ENCODE measurements around the gene C2CD5.

C2CD5 gene

GRCh38 chr12:22544038-22544979 lies at the start of gene C2CD5:
TSS of gene C2CD5 (minus strand) at chr12:22544542. CDS start at chr12:22544150, 392 bp downstream.
- Histone ChIP-seq H3K4me1 (ENCODE audit: control insufficient read depth in 2 of 2, insufficient read depth in 2 of 2, low read length in 2 of 2) (peaks cover 4 to 7% of the 10 kb centered on the region in 2 donors), H3K27me3 (ENCODE audit: control insufficient read depth in 2 of 2, insufficient read depth in 2 of 2, low read length in 2 of 2) (no peaks in the 10 kb centered on the region), H3K4me3 (ENCODE audit: low read length in 2 of 2) (peak within 1 kb of the TSS; percentile 85 to 97), H3K36me3 (ENCODE audit: control insufficient read depth in 2 of 2, insufficient read depth in 2 of 2, low read length in 2 of 2) (no peaks in the 10 kb centered on the region), H3K9ac (ENCODE audit: low read depth in 1 of 2, low read length in 2 of 2) (peak within 1 kb of the TSS; percentile 87 to 92), H3K9me3 (ENCODE audit: control insufficient read depth in 2 of 2, low read length in 2 of 2) (peaks cover 0 to 2% of the 10 kb centered on the region in 2 donors), H3K27ac (ENCODE audit: low read depth in 2 of 2, low read length in 2 of 2) (peak within 1 kb of the TSS; percentile 94 to 97)

GRCh38 chr12:22593864-22594263 lies 49.5 kb upstream of the C2CD5 start:
- H3K9me3 ChIP-seq (ENCODE audit: control insufficient read depth in 2 of 2, low read length in 2 of 2) = no peaks in the 10 kb centered on the region
- no peak overlapping the region for H3K9ac ChIP-seq (ENCODE audit: low read depth in 1 of 2, low read length in 2 of 2)
- H3K36me3 ChIP-seq (ENCODE audit: control insufficient read depth in 2 of 2, insufficient read depth in 2 of 2, low read length in 2 of 2) = no peaks in the 10 kb centered on the region
- H3K27ac ChIP-seq (ENCODE audit: low read depth in 2 of 2, low read length in 2 of 2) = no peak overlapping the region
- H3K27me3 ChIP-seq (ENCODE audit: control insufficient read depth in 2 of 2, insufficient read depth in 2 of 2, low read length in 2 of 2) = no peaks in the 10 kb centered on the region
- H3K4me1 ChIP-seq (ENCODE audit: control insufficient read depth in 2 of 2, insufficient read depth in 2 of 2, low read length in 2 of 2) = peaks cover 0 to 7% of the 10 kb centered on the region in 2 donors
- H3K4me3 ChIP-seq (ENCODE audit: low read length in 2 of 2) = no peak overlapping the region

- no peaks in the 10 kb centered on the region for H3K27me3 ChIP-seq (ENCODE audit: control insufficient read depth in 2 of 2, insufficient read depth in 2 of 2, low read length in 2 of 2)
- no peak overlapping the region for H3K27ac ChIP-seq (ENCODE audit: low read depth in 2 of 2, low read length in 2 of 2)
- H3K9me3 ChIP-seq (ENCODE audit: control insufficient read depth in 2 of 2, low read length in 2 of 2) = no peaks in the 10 kb centered on the region
- H3K4me1 ChIP-seq (ENCODE audit: control insufficient read depth in 2 of 2, insufficient read depth in 2 of 2, low read length in 2 of 2) = no peaks in the 10 kb centered on the region
- H3K9ac ChIP-seq (ENCODE audit: low read depth in 1 of 2, low read length in 2 of 2) = no peak overlapping the region
- H3K36me3 ChIP-seq (ENCODE audit: control insufficient read depth in 2 of 2, insufficient read depth in 2 of 2, low read length in 2 of 2) = no peaks in the 10 kb centered on the region
- no peak overlapping the region for H3K4me3 ChIP-seq (ENCODE audit: low read length in 2 of 2)
Measured at GRCh38 chr12:22588817-22589216, 44.5 kb upstream of the C2CD5 start.

- H3K27me3 ChIP-seq (ENCODE audit: control insufficient read depth in 2 of 2, insufficient read depth in 2 of 2, low read length in 2 of 2) = no peaks in the 10 kb centered on the region
- no peak overlapping the region for H3K4me3 ChIP-seq (ENCODE audit: low read length in 2 of 2)
- H3K9ac ChIP-seq (ENCODE audit: low read depth in 1 of 2, low read length in 2 of 2) = no peak overlapping the region
- H3K9me3 ChIP-seq (ENCODE audit: control insufficient read depth in 2 of 2, low read length in 2 of 2) = no peaks in the 10 kb centered on the region
- H3K27ac ChIP-seq (ENCODE audit: low read depth in 2 of 2, low read length in 2 of 2) = no peak overlapping the region
- no peaks in the 10 kb centered on the region for H3K36me3 ChIP-seq (ENCODE audit: control insufficient read depth in 2 of 2, insufficient read depth in 2 of 2, low read length in 2 of 2)
- H3K4me1 ChIP-seq (ENCODE audit: control insufficient read depth in 2 of 2, insufficient read depth in 2 of 2, low read length in 2 of 2) = no peaks in the 10 kb centered on the region
Measured at GRCh38 chr12:22578328-22578727, 34.0 kb upstream of the C2CD5 start.

GRCh38 chr12:22577667-22578066 lies 33.3 kb upstream of the C2CD5 start:
- Histone ChIP-seq H3K9ac (ENCODE audit: low read depth in 1 of 2, low read length in 2 of 2) (no peak overlapping the region), H3K36me3 (ENCODE audit: control insufficient read depth in 2 of 2, insufficient read depth in 2 of 2, low read length in 2 of 2) (no peaks in the 10 kb centered on the region), H3K9me3 (ENCODE audit: control insufficient read depth in 2 of 2, low read length in 2 of 2) (no peaks in the 10 kb centered on the region), H3K27me3 (ENCODE audit: control insufficient read depth in 2 of 2, insufficient read depth in 2 of 2, low read length in 2 of 2) (no peaks in the 10 kb centered on the region), H3K4me3 (ENCODE audit: low read length in 2 of 2) (no peak overlapping the region), H3K4me1 (ENCODE audit: control insufficient read depth in 2 of 2, insufficient read depth in 2 of 2, low read length in 2 of 2) (no peaks in the 10 kb centered on the region), H3K27ac (ENCODE audit: low read depth in 2 of 2, low read length in 2 of 2) (no peak overlapping the region)

GRCh38 chr12:22576473-22576872 lies 32.1 kb upstream of the C2CD5 start:
- Histone ChIP-seq H3K9ac (ENCODE audit: low read depth in 1 of 2, low read length in 2 of 2) (no peak overlapping the region), H3K4me1 (ENCODE audit: control insufficient read depth in 2 of 2, insufficient read depth in 2 of 2, low read length in 2 of 2) (no peaks in the 10 kb centered on the region), H3K9me3 (ENCODE audit: control insufficient read depth in 2 of 2, low read length in 2 of 2) (no peaks in the 10 kb centered on the region), H3K27ac (ENCODE audit: low read depth in 2 of 2, low read length in 2 of 2) (no peak overlapping the region), H3K4me3 (ENCODE audit: low read length in 2 of 2) (no peak overlapping the region), H3K36me3 (ENCODE audit: control insufficient read depth in 2 of 2, insufficient read depth in 2 of 2, low read length in 2 of 2) (no peaks in the 10 kb centered on the region), H3K27me3 (ENCODE audit: control insufficient read depth in 2 of 2, insufficient read depth in 2 of 2, low read length in 2 of 2) (no peaks in the 10 kb centered on the region)

- H3K27me3 ChIP-seq (ENCODE audit: control insufficient read depth in 2 of 2, insufficient read depth in 2 of 2, low read length in 2 of 2) = no peaks in the 10 kb centered on the region
- H3K9ac ChIP-seq (ENCODE audit: low read depth in 1 of 2, low read length in 2 of 2) = no peak overlapping the region
- no peaks in the 10 kb centered on the region for H3K36me3 ChIP-seq (ENCODE audit: control insufficient read depth in 2 of 2, insufficient read depth in 2 of 2, low read length in 2 of 2)
- H3K4me1 ChIP-seq (ENCODE audit: control insufficient read depth in 2 of 2, insufficient read depth in 2 of 2, low read length in 2 of 2) = no peaks in the 10 kb centered on the region
- no peak overlapping the region for H3K4me3 ChIP-seq (ENCODE audit: low read length in 2 of 2)
- H3K9me3 ChIP-seq (ENCODE audit: control insufficient read depth in 2 of 2, low read length in 2 of 2) = no peaks in the 10 kb centered on the region
- no peak overlapping the region for H3K27ac ChIP-seq (ENCODE audit: low read depth in 2 of 2, low read length in 2 of 2)
Measured at GRCh38 chr12:22576065-22576464, 31.7 kb upstream of the C2CD5 start.

- Histone ChIP-seq H3K27me3 (ENCODE audit: control insufficient read depth in 2 of 2, insufficient read depth in 2 of 2, low read length in 2 of 2) (no peaks in the 10 kb centered on the region), H3K9me3 (ENCODE audit: control insufficient read depth in 2 of 2, low read length in 2 of 2) (no peaks in the 10 kb centered on the region), H3K4me1 (ENCODE audit: control insufficient read depth in 2 of 2, insufficient read depth in 2 of 2, low read length in 2 of 2) (no peaks in the 10 kb centered on the region), H3K9ac (ENCODE audit: low read depth in 1 of 2, low read length in 2 of 2) (no peak overlapping the region), H3K36me3 (ENCODE audit: control insufficient read depth in 2 of 2, insufficient read depth in 2 of 2, low read length in 2 of 2) (no peaks in the 10 kb centered on the region), H3K4me3 (ENCODE audit: low read length in 2 of 2) (no peak overlapping the region), H3K27ac (ENCODE audit: low read depth in 2 of 2, low read length in 2 of 2) (no peak overlapping the region)
Measured at GRCh38 chr12:22574921-22575320, 30.6 kb upstream of the C2CD5 start.

- H3K27ac ChIP-seq (ENCODE audit: low read depth in 2 of 2, low read length in 2 of 2) = no peak overlapping the region
Measured at GRCh38 chr12:22573181-22573580, 28.8 kb upstream of the C2CD5 start.

GRCh38 chr12:22569253-22569652 lies 24.9 kb upstream of the C2CD5 start:
- Histone ChIP-seq H3K36me3 (ENCODE audit: control insufficient read depth in 2 of 2, insufficient read depth in 2 of 2, low read length in 2 of 2) (no peaks in the 10 kb centered on the region), H3K4me3 (ENCODE audit: low read length in 2 of 2) (no peak overlapping the region), H3K4me1 (ENCODE audit: control insufficient read depth in 2 of 2, insufficient read depth in 2 of 2, low read length in 2 of 2) (peaks cover 0 to 2% of the 10 kb centered on the region in 2 donors), H3K9ac (ENCODE audit: low read depth in 1 of 2, low read length in 2 of 2) (no peak overlapping the region), H3K9me3 (ENCODE audit: control insufficient read depth in 2 of 2, low read length in 2 of 2) (no peaks in the 10 kb centered on the region), H3K27ac (ENCODE audit: low read depth in 2 of 2, low read length in 2 of 2) (no peak overlapping the region), H3K27me3 (ENCODE audit: control insufficient read depth in 2 of 2, insufficient read depth in 2 of 2, low read length in 2 of 2) (no peaks in the 10 kb centered on the region)

More at GRCh38 chr12:22573181-22573580, 28.8 kb upstream of the C2CD5 start:
- Histone ChIP-seq H3K4me1 (ENCODE audit: control insufficient read depth in 2 of 2, insufficient read depth in 2 of 2, low read length in 2 of 2) (peaks cover 0 to 2% of the 10 kb centered on the region in 2 donors), H3K36me3 (ENCODE audit: control insufficient read depth in 2 of 2, insufficient read depth in 2 of 2, low read length in 2 of 2) (no peaks in the 10 kb centered on the region), H3K9ac (ENCODE audit: low read depth in 1 of 2, low read length in 2 of 2) (no peak overlapping the region), H3K27me3 (ENCODE audit: control insufficient read depth in 2 of 2, insufficient read depth in 2 of 2, low read length in 2 of 2) (no peaks in the 10 kb centered on the region), H3K9me3 (ENCODE audit: control insufficient read depth in 2 of 2, low read length in 2 of 2) (no peaks in the 10 kb centered on the region), H3K4me3 (ENCODE audit: low read length in 2 of 2) (no peak overlapping the region)
